ENCODE measurements around the gene GFY.

GFY gene

DNA sequence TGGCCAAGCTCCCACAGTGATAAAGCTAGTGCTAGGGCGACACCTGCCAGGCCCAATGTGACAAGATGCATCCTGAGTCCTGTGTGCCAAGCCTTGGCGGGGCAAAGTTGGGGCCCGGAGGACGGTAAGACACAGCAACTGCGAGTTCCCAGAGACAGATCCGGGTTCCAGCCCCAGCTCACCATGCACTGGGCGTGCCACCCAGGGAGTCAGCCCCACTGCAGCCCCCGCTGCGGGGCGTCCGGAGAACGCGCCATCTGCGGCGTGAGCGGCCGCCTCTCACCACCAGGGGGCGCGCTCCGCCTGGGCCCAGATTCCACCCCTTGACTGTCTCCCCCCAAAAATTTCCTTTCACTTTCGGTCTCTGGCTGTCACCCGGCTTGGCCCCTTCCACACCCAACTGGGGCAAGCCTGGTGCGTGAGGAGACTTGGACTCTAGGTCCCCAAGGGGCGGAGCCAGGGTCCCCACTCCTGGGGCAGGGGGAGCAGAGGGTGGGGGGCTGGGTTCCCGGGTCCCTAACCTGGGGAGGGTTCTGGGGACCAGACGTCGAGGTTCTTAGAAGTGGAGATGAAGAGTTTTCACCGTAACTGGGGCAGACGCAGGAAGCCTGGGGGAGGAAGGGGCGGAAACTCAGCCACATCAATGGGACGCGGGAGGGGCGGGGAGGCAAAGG lies 48.8 kb downstream of the GFY start, which contains the start of gene FLT3LG:
Gene FLT3LG, plus strand, starts transcription at position 348 of the 674 bp plus-strand sequence. CDS start 425 bp downstream, outside the sequence.
- no peak for DNase-seq

GRCh38 chr19:49474542-49474924 lies 49.3 kb downstream of the GFY start:
- DNase-seq, result no peak

GRCh38 chr19:49475191-49475917 lies 50.2 kb downstream of the GFY start:
- DNase-seq, result no peak

DNA sequence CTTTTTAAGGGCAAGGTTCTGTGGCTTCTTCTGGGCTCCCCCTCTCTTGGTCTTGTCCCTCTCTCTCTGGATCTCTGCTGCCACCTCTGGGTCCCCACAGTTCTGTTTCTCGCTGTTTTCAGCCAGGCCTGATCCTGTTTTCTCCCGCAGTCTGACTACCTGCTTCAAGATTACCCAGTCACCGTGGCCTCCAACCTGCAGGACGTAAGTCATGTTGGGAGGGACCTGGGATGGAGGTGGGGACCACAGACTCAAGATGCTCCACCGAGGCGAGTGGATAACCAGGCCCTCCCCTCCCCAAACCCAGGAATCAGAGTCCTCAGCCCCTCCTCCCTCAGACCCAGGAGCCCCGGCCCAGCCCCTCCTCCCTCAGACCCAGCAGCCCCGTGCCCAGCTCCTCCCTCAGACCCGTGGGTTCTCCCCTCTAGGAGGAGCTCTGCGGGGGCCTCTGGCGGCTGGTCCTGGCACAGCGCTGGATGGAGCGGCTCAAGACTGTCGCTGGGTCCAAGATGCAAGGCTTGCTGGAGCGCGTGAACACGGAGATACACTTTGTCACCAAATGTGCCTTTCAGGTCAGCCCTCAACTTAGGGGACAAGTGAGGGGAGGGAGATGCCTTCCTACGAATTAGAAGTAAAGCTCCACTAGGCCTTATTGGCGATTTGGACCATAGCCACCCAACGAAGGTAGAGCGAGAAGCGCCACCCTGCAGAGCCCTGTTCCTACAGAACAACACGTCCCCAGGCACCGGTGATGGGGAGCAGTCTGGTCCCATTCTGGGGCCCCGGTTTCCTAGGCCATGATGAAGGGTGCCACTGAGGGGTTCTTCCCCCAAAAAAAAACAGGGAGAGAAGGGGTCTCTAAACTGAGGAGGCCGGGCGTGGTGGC lies 51.0 kb downstream of the GFY start:
- DNase-seq, result no peak
